PC-9 (cell line): ENCODE measurements around the gene ROR2. TPM values are rescaled to one million over a fixed set of nuclear protein-coding genes. Genes with fewer than 3 reads are reported as not detected.
"Not testable (repeated sequence)": the region's sequence is repeated elsewhere in the genome, so short reads cannot be mapped to it uniquely, and the experiment has no call there.

Experiments used
- BruUV-seq: library from RNA; stranded (reverse); fragments of 400-500 nt; replicated peaks from 2 replicates; lab custom pipeline; 2021; lab: Mats Ljungman, UMichigan
- CTCF ChIA-PET: fragments of 300-600 bp; sonication (Branson Sonifier 250); formaldehyde crosslinking; loops from one replicate; lab custom pipeline; 2022; ENCODE audit warnings: antibody characterized with exemption; lab: Charles Lee
- POLR2A ChIA-PET: fragments of 300-600 bp; sonication (Branson Sonifier 250); formaldehyde crosslinking; loops from one replicate; lab custom pipeline; 2022; ENCODE audit warnings: antibody characterized with exemption; ENCODE audit not compliant: unreplicated experiment; lab: Charles Lee
- DNase-seq, 2 experiments: peaks; one replicate each; pipeline versions ENCODE4 v3.0.0 to v3.0.0-alpha.2; 2015 to 2022; ENCODE audit warnings: mixed read lengths in 1 of 2
- H2AFZ ChIP-seq: fragments of 200-600 bp; sonication (generic); 2 replicates; pipeline ENCODE4 v1.8.1; 2017; ENCODE audit warnings: antibody characterized with exemption
- H3F3A ChIP-seq: fragments of 200-600 bp; sonication (generic); 2 replicates; pipeline ENCODE4 v1.8.1; 2017; ENCODE audit warnings: antibody characterized with exemption, mild to moderate bottlenecking, low read depth; ENCODE audit not compliant: insufficient read depth
- H3K27ac ChIP-seq: fragments of 200-600 bp; sonication (generic); 2 replicates; pipeline ENCODE4 v1.6.1; 2016; ENCODE audit warnings: mixed run types
- H3K27me3 ChIP-seq: fragments of 200-600 bp; sonication (generic); 2 replicates; pipeline ENCODE4 v1.6.1; 2016; ENCODE audit warnings: low read depth, mixed run types; ENCODE audit not compliant: insufficient read depth
- H3K36me3 ChIP-seq: fragments of 200-600 bp; sonication (generic); 2 replicates; pipeline ENCODE4 v1.6.1; 2016; ENCODE audit warnings: low read depth, mixed run types
- H3K4me1 ChIP-seq: fragments of 200-600 bp; sonication (generic); replicated peaks from 2 replicates; pipeline ENCODE4 v1.6.1; 2016; ENCODE audit warnings: mixed run types; ENCODE audit not compliant: insufficient read depth
- H3K4me2 ChIP-seq: fragments of 200-600 bp; sonication (generic); 2 replicates; pipeline ENCODE4 v1.6.1; 2017; ENCODE audit warnings: mixed run types
- H3K4me3 ChIP-seq: fragments of 200-600 bp; sonication (generic); 2 replicates; pipeline ENCODE4 v1.6.1; 2016; ENCODE audit warnings: mixed run types
- H3K79me2 ChIP-seq: fragments of 200-600 bp; sonication (generic); 2 replicates; pipeline ENCODE4 v1.6.1; 2017; ENCODE audit warnings: low read depth, mixed run types
- H3K9me2 ChIP-seq: fragments of 200-600 bp; sonication (generic); 2 replicates; pipeline ENCODE4 v1.8.1; 2017; ENCODE audit warnings: mild to moderate bottlenecking; ENCODE audit not compliant: insufficient read depth
- H3K9me3 ChIP-seq: fragments of 200-600 bp; sonication (generic); 2 replicates; pipeline ENCODE4 v1.8.1; 2016; ENCODE audit warnings: low read depth; ENCODE audit not compliant: insufficient read depth
- H4K20me1 ChIP-seq: fragments of 200-600 bp; sonication (generic); 2 replicates; pipeline ENCODE4 v1.8.1; 2017; ENCODE audit not compliant: insufficient read depth
- CTCF ChIP-seq: fragments of 200-600 bp; sonication (generic); conservative IDR thresholded peaks from 2 replicates; pipeline ENCODE4 v1.6.1; 2017; ENCODE audit warnings: mixed run types, antibody characterized with exemption, mild to moderate bottlenecking, moderate library complexity
- EZH2 ChIP-seq: fragments of 200-600 bp; sonication (generic); IDR thresholded peaks from 2 replicates; pipeline ENCODE4 v1.8.0; 2017; ENCODE audit warnings: antibody characterized with exemption, low read depth
- intact Hi-C: fragments of 100-400 bp; cut with micrococcal nuclease; formaldehyde crosslinking; loops from one replicate; pipeline ENCODE4 v1.10.0; 2022; ENCODE audit not compliant: unreplicated experiment
- total RNA-seq: library from RNA; stranded (reverse); gene quantifications from 2 replicates; pipeline ENCODE4 v1.2.3, GENCODE V29; 2021

ROR2 gene
- total RNA-seq, 1 experiment from 2014 or later, result not detected

- H3K79me2 ChIP-seq, result no peaks in the 10 kb centered on the region
- H3K4me3 ChIP-seq, result no peak overlapping the region
- H3K9me3 ChIP-seq, result peaks cover 4% of the 10 kb centered on the region; the same call in 1 of the 2 replicates
- ChIA-PET CTCF (no interaction called here), POLR2A (no interaction called here)
- H3K27me3 ChIP-seq, result no peaks in the 10 kb centered on the region
- no peak overlapping the region for H2AFZ ChIP-seq
- no peak overlapping the region for H3K27ac ChIP-seq
- intact Hi-C loops, result no loop called here
- H3K36me3 ChIP-seq, result no peaks in the 10 kb centered on the region
- no peaks in the 10 kb centered on the region for H3K9me2 ChIP-seq
- H4K20me1 ChIP-seq, result no peaks in the 10 kb centered on the region
- TF ChIP-seq CTCF (no peak), EZH2 (no peak)
- H3F3A ChIP-seq, result no peaks in the 10 kb centered on the region
- H3K4me1 ChIP-seq, result no peaks in the 10 kb centered on the region
- H3K4me2 ChIP-seq, result no peak overlapping the region
- DNase-seq, result no peak
- no TSS peak for BruUV-seq
Measured at GRCh38 chr9:91642771-91643170, 307.3 kb downstream of the ROR2 start.

GRCh38 chr9:91640428-91640827, 309.6 kb downstream of the ROR2 start:
- Histone ChIP-seq H3K36me3 (no peaks in the 10 kb centered on the region), H3F3A (no peaks in the 10 kb centered on the region), H3K4me3 (no peak overlapping the region), H2AFZ (no peak overlapping the region), H3K9me2 (no peaks in the 10 kb centered on the region), H3K4me2 (no peak overlapping the region), H3K27me3 (no peaks in the 10 kb centered on the region), H4K20me1 (no peaks in the 10 kb centered on the region), H3K4me1 (no peaks in the 10 kb centered on the region), H3K27ac (no peak overlapping the region), H3K9me3 (peaks cover 4% of the 10 kb centered on the region; the same call in 1 of the 2 replicates), H3K79me2 (no peaks in the 10 kb centered on the region)
- ChIA-PET POLR2A (no interaction called here), CTCF (no interaction called here)
- no peak for DNase-seq
- intact Hi-C loops, result no loop called here
- TF ChIP-seq CTCF, result no peak
- no peak for TF ChIP-seq EZH2
- no TSS peak for BruUV-seq

DNA sequence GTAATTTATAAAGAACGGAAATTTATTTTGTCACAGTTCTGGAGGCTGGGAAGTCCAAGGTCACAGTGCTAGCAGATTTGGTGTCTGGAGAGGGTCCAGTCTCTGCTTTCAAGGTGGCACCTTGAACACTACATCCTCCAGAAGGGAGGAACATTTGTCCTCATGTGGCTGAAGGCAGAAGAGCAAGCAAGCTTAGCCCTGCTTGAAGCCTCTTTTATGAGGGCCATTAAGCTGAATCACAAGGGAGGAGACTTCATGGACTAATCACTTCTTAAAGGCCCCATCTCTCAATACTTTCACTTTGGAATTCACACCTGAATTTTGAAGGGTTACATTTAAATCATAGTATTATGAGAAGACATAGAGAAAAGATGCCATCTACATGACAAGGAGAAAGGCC, 311.0 kb downstream of the ROR2 start:
- BruUV-seq, result no TSS peak
- CTCF ChIA-PET, result interaction anchor here (0.5 kb wide), 1 partner anchor 617 kb away, joined by 4 read pairs; no protein-coding TSS in a partner anchor
- Histone ChIP-seq H3F3A (no peaks in the 10 kb centered on the region), H3K79me2 (no peaks in the 10 kb centered on the region), H3K36me3 (no peaks in the 10 kb centered on the region), H3K4me2 (no peak overlapping the region), H2AFZ (no peak overlapping the region), H3K27me3 (peaks cover 6% of the 10 kb centered on the region; the same call in 1 of the 2 replicates), H3K9me2 (no peaks in the 10 kb centered on the region), H3K9me3 (peaks cover 4% of the 10 kb centered on the region; the same call in 1 of the 2 replicates), H3K27ac (no peak overlapping the region), H3K4me3 (no peak overlapping the region), H3K4me1 (no peaks in the 10 kb centered on the region), H4K20me1 (no peaks in the 10 kb centered on the region)
- DNase-seq, result no peak
- intact Hi-C loops, result no loop called here
- POLR2A ChIA-PET, result no interaction called here
- TF ChIP-seq EZH2, result no peak

DNA sequence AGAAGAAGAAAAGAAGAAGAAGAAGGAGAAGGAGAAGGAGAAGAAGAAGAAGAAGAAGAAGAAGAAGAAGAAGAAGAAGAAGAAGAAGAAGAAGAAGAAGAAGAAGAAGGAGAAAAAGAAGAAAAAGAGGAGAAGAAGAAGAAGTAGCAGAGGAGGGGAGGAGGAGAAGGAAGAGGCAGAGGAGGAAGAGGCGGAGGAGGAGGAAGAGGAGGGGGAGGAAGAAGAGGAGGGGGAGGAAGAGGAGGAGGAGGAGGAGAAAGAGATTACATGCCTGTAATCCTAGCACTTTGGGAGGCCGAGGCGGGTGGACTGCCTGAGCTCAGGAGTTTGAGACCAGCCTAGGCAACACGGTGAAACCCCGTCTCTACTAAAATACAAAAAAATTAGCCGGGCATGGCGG, 315.2 kb downstream of the ROR2 start:
- H2AFZ ChIP-seq, H3K9me2 ChIP-seq, H3K36me3 ChIP-seq, CTCF ChIA-PET, H3K79me2 ChIP-seq, H3F3A ChIP-seq, H3K4me1 ChIP-seq, POLR2A ChIA-PET, H3K9me3 ChIP-seq, H3K27ac ChIP-seq, H4K20me1 ChIP-seq, H3K4me3 ChIP-seq, intact Hi-C loops, BruUV-seq, DNase-seq, H3K4me2 ChIP-seq: not testable (repeated sequence)
- peaks cover 28% of the 10 kb centered on the region; the same call in 1 of the 2 replicates for H3K27me3 ChIP-seq
